Tibial nerve (tissue), 4 donors: ENCODE data around the gene MIEF1. TPM values are rescaled to one million over a fixed set of nuclear protein-coding genes. Genes with fewer than 3 reads are reported as not detected.

ENCODE experiments used
- DNase-seq, 2 donors: peaks; one replicate each; pipeline ENCODE4 v3.0.0-alpha.2; 2019; ENCODE audit warnings: low spot score in 2 of 2
- H3K27ac ChIP-seq, 4 donors: fragments of 200-600 bp; sonication (generic) in 3 of 4; one replicate each; pipeline ENCODE4 v1.5.1; 2017 to 2019; ENCODE audit warnings: mild to moderate bottlenecking in 1 of 4
- H3K27me3 ChIP-seq, 2 donors: fragments of 200-600 bp; sonication (generic) in 1 of 2; one replicate each; pipeline versions ENCODE4 v1.5.1 to v1.6.0; 2017 to 2019
- H3K36me3 ChIP-seq, 3 donors: fragments of 200-600 bp; sonication (generic); one replicate each; pipeline ENCODE4 v1.5.1; 2018 to 2019
- H3K4me1 ChIP-seq, 4 donors: fragments of 200-600 bp; sonication (generic) in 3 of 4; one replicate each; pipeline ENCODE4 v1.5.1; 2017 to 2019
- H3K4me3 ChIP-seq, 4 donors: fragments of 200-600 bp; sonication (generic) in 3 of 4; one replicate each; pipeline ENCODE4 v1.5.1; 2017 to 2019; ENCODE audit warnings: mild to moderate bottlenecking in 1 of 4, moderate library complexity in 1 of 4
- H3K9me3 ChIP-seq, 4 donors: fragments of 200-600 bp; sonication (generic) in 3 of 4; one replicate each; pipeline ENCODE4 v1.5.1; 2017 to 2019
- EP300 ChIP-seq, 2 donors: sonication (generic); formaldehyde crosslinking; IDR thresholded peaks; one replicate each; pipeline ENCODE4 v1.6.1; 2017; ENCODE audit warnings: antibody characterized with exemption in 2 of 2, mild to moderate bottlenecking in 1 of 2
- POLR2A ChIP-seq, 2 donors: fragments of 450-650 bp; IDR thresholded peaks; one replicate each; pipeline ENCODE4 v1.6.1; 2017; ENCODE audit warnings: antibody characterized with exemption in 2 of 2, mild to moderate bottlenecking in 2 of 2, moderate library complexity in 2 of 2
- WGBS, 2 donors: methylation state at CpG; one replicate each; pipeline ENCODE4 v1.1.5; 2018; 5-methylcytosine and 5-hydroxymethylcytosine counted together
- total RNA-seq, 4 donors: library from RNA; depleted of rRNA; stranded (reverse); fragments of >200 nt; gene quantifications; one replicate each; pipeline ENCODE4 v1.1.0, GENCODE V29; 2016
- TF ChIP-seq, protein P1 (sequence below), 5 experiments: fragments of 200-600 bp in 3 of 5; fragments of 450-650 bp in 2 of 5; sonication (generic) in 3 of 5; IDR thresholded peaks; one replicate each; pipeline ENCODE4 v1.5.1; 2016 to 2019; ENCODE audit warnings: antibody characterized with exemption in 5 of 5, mild to moderate bottlenecking in 3 of 5, moderate library complexity in 2 of 5

Gene MIEF1
- total RNA-seq, 4 donors from 2014 or later: 18.0 to 38.2 (median 26.9) TPM

DNA sequence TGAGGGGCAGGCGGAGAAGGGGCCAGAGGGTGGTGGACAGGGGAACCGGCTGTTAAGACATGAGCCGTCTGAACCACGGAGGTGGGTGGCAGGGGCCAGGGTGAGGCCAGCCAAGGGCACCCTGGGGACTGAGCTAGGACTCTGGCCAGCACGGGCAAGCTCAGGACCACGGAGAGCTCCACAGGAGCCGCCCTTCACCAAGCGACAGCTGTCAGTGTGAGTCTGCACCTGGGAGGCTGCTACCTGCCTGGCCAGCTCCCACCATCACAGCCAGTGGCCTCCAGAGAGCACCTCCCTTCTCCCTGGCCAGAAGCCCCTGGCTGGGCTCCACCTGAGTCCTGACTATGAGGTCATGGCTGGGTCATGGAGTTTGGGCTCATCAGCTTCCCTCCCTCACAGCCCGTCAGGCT, 23.6 kb upstream of the MIEF1 start:
- Histone ChIP-seq H3K27ac (no peak overlapping the region), H3K4me1 (peaks cover 0 to 71% (median 22%) of the 10 kb centered on the region in 4 donors), H3K4me3 (no peak overlapping the region), H3K36me3 (peaks cover 0 to 17% (median 6%) of the 10 kb centered on the region in 3 donors), H3K9me3 (no peaks in the 10 kb centered on the region), H3K27me3 (no peaks in the 10 kb centered on the region)
- WGBS, 2 donors: 41 to 60% methylated on average over 1 to 9 of the region's 9 CpGs
- no peak for DNase-seq
- TF ChIP-seq POLR2A (IDR thresholded peaks at IDR 0.05): no peak
- TF ChIP-seq, protein P1, sequence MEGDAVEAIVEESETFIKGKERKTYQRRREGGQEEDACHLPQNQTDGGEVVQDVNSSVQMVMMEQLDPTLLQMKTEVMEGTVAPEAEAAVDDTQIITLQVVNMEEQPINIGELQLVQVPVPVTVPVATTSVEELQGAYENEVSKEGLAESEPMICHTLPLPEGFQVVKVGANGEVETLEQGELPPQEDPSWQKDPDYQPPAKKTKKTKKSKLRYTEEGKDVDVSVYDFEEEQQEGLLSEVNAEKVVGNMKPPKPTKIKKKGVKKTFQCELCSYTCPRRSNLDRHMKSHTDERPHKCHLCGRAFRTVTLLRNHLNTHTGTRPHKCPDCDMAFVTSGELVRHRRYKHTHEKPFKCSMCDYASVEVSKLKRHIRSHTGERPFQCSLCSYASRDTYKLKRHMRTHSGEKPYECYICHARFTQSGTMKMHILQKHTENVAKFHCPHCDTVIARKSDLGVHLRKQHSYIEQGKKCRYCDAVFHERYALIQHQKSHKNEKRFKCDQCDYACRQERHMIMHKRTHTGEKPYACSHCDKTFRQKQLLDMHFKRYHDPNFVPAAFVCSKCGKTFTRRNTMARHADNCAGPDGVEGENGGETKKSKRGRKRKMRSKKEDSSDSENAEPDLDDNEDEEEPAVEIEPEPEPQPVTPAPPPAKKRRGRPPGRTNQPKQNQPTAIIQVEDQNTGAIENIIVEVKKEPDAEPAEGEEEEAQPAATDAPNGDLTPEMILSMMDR (IDR thresholded peaks at IDR 0.05): no peak
- no peak for TF ChIP-seq EP300 (IDR thresholded peaks at IDR 0.05)

GRCh38 chr22:39479254-39479653, 22.8 kb upstream of the MIEF1 start:
- H3K4me1 ChIP-seq: peaks cover 0 to 63% (median 17%) of the 10 kb centered on the region in 4 donors
- no peak overlapping the region for H3K4me3 ChIP-seq
- TF ChIP-seq POLR2A (IDR thresholded peaks at IDR 0.05) (no peak), EP300 (IDR thresholded peaks at IDR 0.05) (no peak)
- TF ChIP-seq, protein P1 (IDR thresholded peaks at IDR 0.05): no peak
- DNase-seq: no peak
- no peaks in the 10 kb centered on the region for H3K27me3 ChIP-seq
- no peaks in the 10 kb centered on the region for H3K9me3 ChIP-seq
- H3K27ac ChIP-seq: peak overlapping the region in 1 of 4 donors; percentile 43
- WGBS, 2 donors: 74 to 83% methylated on average over 3 of the region's 3 CpGs
- H3K36me3 ChIP-seq: peaks cover 0 to 22% (median 6%) of the 10 kb centered on the region in 3 donors

- H3K27me3 ChIP-seq: no peaks in the 10 kb centered on the region
- H3K27ac ChIP-seq: peak overlapping the region in 1 of 4 donors; percentile 43
- H3K36me3 ChIP-seq: peaks cover 0 to 22% (median 6%) of the 10 kb centered on the region in 3 donors
- no peak overlapping the region for H3K4me3 ChIP-seq
- WGBS, 2 donors: 71 to 100% methylated on average over 1 of the region's 1 CpG
- TF ChIP-seq EP300 (IDR thresholded peaks at IDR 0.05): no peak
- no peak for TF ChIP-seq POLR2A (IDR thresholded peaks at IDR 0.05)
- TF ChIP-seq, protein P1 (IDR thresholded peaks at IDR 0.05): no peak
- H3K9me3 ChIP-seq: no peaks in the 10 kb centered on the region
- peaks cover 0 to 50% (median 8%) of the 10 kb centered on the region in 4 donors for H3K4me1 ChIP-seq
- no peak for DNase-seq
Measured at GRCh38 chr22:39480557-39480956, 21.5 kb upstream of the MIEF1 start.

DNA sequence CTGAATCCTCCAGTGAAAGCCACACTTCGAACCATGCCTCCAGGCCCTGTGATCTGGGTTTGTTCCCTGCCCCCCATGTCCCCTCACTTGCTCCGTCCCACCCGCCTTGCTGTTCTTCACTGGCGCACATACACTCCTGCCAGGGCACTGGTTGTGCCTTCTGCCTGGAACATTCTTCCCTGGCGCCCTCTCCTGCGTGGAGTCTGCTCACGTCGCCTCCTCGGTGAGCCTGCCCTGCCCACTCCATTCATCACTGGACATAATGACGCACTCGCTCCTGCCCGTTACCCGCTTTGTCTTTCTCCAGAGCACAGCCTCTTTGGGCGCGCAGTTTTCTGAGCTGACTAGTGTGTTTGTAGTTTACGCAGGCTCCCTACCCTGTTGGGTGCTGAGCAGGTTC, 21.0 kb upstream of the MIEF1 start:
- H3K4me3 ChIP-seq: no peak overlapping the region
- H3K9me3 ChIP-seq: no peaks in the 10 kb centered on the region
- 76 to 80% methylated on average over 16 of the region's 16 CpGs for WGBS, 2 donors
- no peaks in the 10 kb centered on the region for H3K27me3 ChIP-seq
- H3K36me3 ChIP-seq: peaks cover 0 to 22% (median 6%) of the 10 kb centered on the region in 3 donors
- no peak for DNase-seq
- peak overlapping the region in 1 of 4 donors; percentile 43 for H3K27ac ChIP-seq
- H3K4me1 ChIP-seq: peaks cover 0 to 45% (median 5%) of the 10 kb centered on the region in 4 donors
- TF ChIP-seq EP300 (IDR thresholded peaks at IDR 0.05) (peak in 1 of 2 donors; percentile 29), POLR2A (IDR thresholded peaks at IDR 0.05) (no peak)
- TF ChIP-seq, protein P1 (IDR thresholded peaks at IDR 0.05): no peak

GRCh38 chr22:39481595-39481994, 20.5 kb upstream of the MIEF1 start:
- peak overlapping the region in 1 of 4 donors; percentile 27 for H3K27ac ChIP-seq

More at GRCh38 chr22:39481595-39481994, 20.5 kb upstream of the MIEF1 start:
- Histone ChIP-seq H3K4me1 (peaks cover 0 to 44% (median 5%) of the 10 kb centered on the region in 4 donors), H3K36me3 (peaks cover 0 to 22% (median 6%) of the 10 kb centered on the region in 3 donors), H3K27me3 (no peaks in the 10 kb centered on the region), H3K9me3 (no peaks in the 10 kb centered on the region), H3K4me3 (no peak overlapping the region)
- WGBS, 2 donors: 90 to 96% methylated on average over 5 of the region's 5 CpGs
- TF ChIP-seq POLR2A (IDR thresholded peaks at IDR 0.05) (no peak), EP300 (IDR thresholded peaks at IDR 0.05) (no peak)
- TF ChIP-seq, protein P1 (IDR thresholded peaks at IDR 0.05): no peak
- no peak for DNase-seq
